ENCODE results near the gene TCF12.
"Not testable (repeated sequence)": the region's sequence is repeated elsewhere in the genome, so short reads cannot be mapped to it uniquely, and the experiment has no call there.

Gene TCF12

GRCh38 chr15:57164251-57164650 is 245.8 kb downstream of the TCF12 start:
- H3K14ac ChIP-seq (ENCODE audit: low read length); H3K27ac ChIP-seq (replicated peaks; ENCODE audit: low read length); H3K79me1 ChIP-seq (ENCODE audit: low read depth, low read length); H4K91ac ChIP-seq (ENCODE audit: low read depth, low read length, poor library complexity); H3K18ac ChIP-seq (ENCODE audit: low read length); H2AK5ac ChIP-seq (ENCODE audit: low read depth, low read length); H2BK12ac ChIP-seq (ENCODE audit: low read length); H3K4me3 ChIP-seq (ENCODE audit: low read length in 2 of 2); H3K4me1 ChIP-seq (ENCODE audit: control insufficient read depth in 2 of 2, insufficient read depth in 1 of 2, low read depth in 1 of 2, low read length in 2 of 2); H3K9ac ChIP-seq (ENCODE audit: low read depth, low read length, poor library complexity); H2BK5ac ChIP-seq (ENCODE audit: low read length); H4K8ac ChIP-seq (ENCODE audit: low read depth, low read length); H3K27me3 ChIP-seq (ENCODE audit: control insufficient read depth in 3 of 3, insufficient read depth in 3 of 3, low read depth in 1 of 3, low read length in 3 of 3); H3K9me3 ChIP-seq (replicated peaks in 1 of 2; ENCODE audit: control insufficient read depth in 2 of 2, insufficient read depth in 1 of 2, low read depth in 1 of 2, low read length in 2 of 2); H3K23ac ChIP-seq (ENCODE audit: low read depth, low read length, poor library complexity); H2BK15ac ChIP-seq (ENCODE audit: low read length); H3K4ac ChIP-seq (ENCODE audit: low read length); H2BK120ac ChIP-seq (ENCODE audit: low read depth, low read length); DNase-seq (ENCODE audit: low spot score); H3K4me2 ChIP-seq (ENCODE audit: insufficient read depth, low read length, poor library complexity, severe bottlenecking); H2AFZ ChIP-seq (ENCODE audit: low read length): not testable (repeated sequence)
- peaks cover 2 to 28% of the 10 kb centered on the region in 2 donors for H3K36me3 ChIP-seq (replicated peaks in 1 of 2; ENCODE audit: control insufficient read depth in 2 of 2, insufficient read depth in 2 of 2, low read length in 2 of 2)
- no CpG with 5 or more reads among the region's 7 CpGs for WGBS, 2 donors (ENCODE audit: extremely low coverage in 2 of 2, insufficient read length in 2 of 2, insufficient replicate concordance in 1 of 2)

DNA sequence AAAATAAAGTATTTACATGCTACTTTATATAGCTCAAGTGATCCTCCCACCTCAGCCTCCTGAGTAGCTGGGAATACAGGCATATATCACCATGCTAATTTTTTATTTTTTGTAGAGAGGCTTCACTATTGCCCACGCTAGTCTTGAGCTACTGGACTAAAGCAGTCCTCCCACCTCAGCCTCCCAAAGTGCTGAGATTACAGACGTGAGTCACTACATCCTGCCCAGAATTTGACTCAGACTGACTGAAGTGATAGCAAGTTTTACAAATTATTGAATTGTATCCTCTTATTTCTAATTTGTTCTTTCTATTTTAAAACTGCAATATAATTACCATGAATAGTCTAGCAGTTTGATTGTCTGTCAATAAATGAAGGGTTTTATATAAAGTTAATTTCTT is 247.5 kb downstream of the TCF12 start:
- no peak overlapping the region for H2BK12ac ChIP-seq (ENCODE audit: low read length)
- no peaks in the 10 kb centered on the region for H3K27me3 ChIP-seq (ENCODE audit: control insufficient read depth in 3 of 3, insufficient read depth in 3 of 3, low read depth in 1 of 3, low read length in 3 of 3)
- H3K36me3 ChIP-seq (replicated peaks in 1 of 2; ENCODE audit: control insufficient read depth in 2 of 2, insufficient read depth in 2 of 2, low read length in 2 of 2), result peaks cover 2 to 41% of the 10 kb centered on the region in 2 donors
- no peak overlapping the region for H4K91ac ChIP-seq (ENCODE audit: low read depth, low read length, poor library complexity)
- no peak overlapping the region for H3K4me2 ChIP-seq (ENCODE audit: insufficient read depth, low read length, poor library complexity, severe bottlenecking)
- H3K23ac ChIP-seq (ENCODE audit: low read depth, low read length, poor library complexity), result no peak overlapping the region
- H3K18ac ChIP-seq (ENCODE audit: low read length), result no peak overlapping the region
- no peaks in the 10 kb centered on the region for H3K79me1 ChIP-seq (ENCODE audit: low read depth, low read length)
- H3K14ac ChIP-seq (ENCODE audit: low read length), result no peak overlapping the region
- DNase-seq (ENCODE audit: low spot score), result no peak
- H4K8ac ChIP-seq (ENCODE audit: low read depth, low read length), result no peak overlapping the region
- no peak overlapping the region for H3K27ac ChIP-seq (replicated peaks; ENCODE audit: low read length)
- no peak overlapping the region for H2BK120ac ChIP-seq (ENCODE audit: low read depth, low read length)
- H3K9ac ChIP-seq (ENCODE audit: low read depth, low read length, poor library complexity), result no peak overlapping the region
- no peak overlapping the region for H2AFZ ChIP-seq (ENCODE audit: low read length)
- no peak overlapping the region for H3K4ac ChIP-seq (ENCODE audit: low read length)
- H2BK5ac ChIP-seq (ENCODE audit: low read length), result no peak overlapping the region
- no peak overlapping the region for H2BK15ac ChIP-seq (ENCODE audit: low read length)
- WGBS, 2 donors (ENCODE audit: extremely low coverage in 2 of 2, insufficient read length in 2 of 2, insufficient replicate concordance in 1 of 2), result no CpG with 5 or more reads among the region's 2 CpGs
- no peak overlapping the region for H2AK5ac ChIP-seq (ENCODE audit: low read depth, low read length)
- no peak overlapping the region for H3K4me3 ChIP-seq (ENCODE audit: low read length in 2 of 2)
- H3K4me1 ChIP-seq (ENCODE audit: control insufficient read depth in 2 of 2, insufficient read depth in 1 of 2, low read depth in 1 of 2, low read length in 2 of 2), result no peaks in the 10 kb centered on the region
- no peaks in the 10 kb centered on the region for H3K9me3 ChIP-seq (replicated peaks in 1 of 2; ENCODE audit: control insufficient read depth in 2 of 2, insufficient read depth in 1 of 2, low read depth in 1 of 2, low read length in 2 of 2)

GRCh38 chr15:57167821-57168395 is 249.5 kb downstream of the TCF12 start:
- H3K4me2 ChIP-seq (ENCODE audit: insufficient read depth, low read length, poor library complexity, severe bottlenecking), result no peak overlapping the region
- H3K79me1 ChIP-seq (ENCODE audit: low read depth, low read length), result no peaks in the 10 kb centered on the region
- H4K8ac ChIP-seq (ENCODE audit: low read depth, low read length), result no peak overlapping the region
- no peak overlapping the region for H3K14ac ChIP-seq (ENCODE audit: low read length)
- H2AFZ ChIP-seq (ENCODE audit: low read length), result no peak overlapping the region
- H3K9ac ChIP-seq (ENCODE audit: low read depth, low read length, poor library complexity), result no peak overlapping the region
- no peaks in the 10 kb centered on the region for H3K4me1 ChIP-seq (ENCODE audit: control insufficient read depth in 2 of 2, insufficient read depth in 1 of 2, low read depth in 1 of 2, low read length in 2 of 2)
- H3K9me3 ChIP-seq (replicated peaks in 1 of 2; ENCODE audit: control insufficient read depth in 2 of 2, insufficient read depth in 1 of 2, low read depth in 1 of 2, low read length in 2 of 2), result no peaks in the 10 kb centered on the region
- H3K27me3 ChIP-seq (ENCODE audit: control insufficient read depth in 3 of 3, insufficient read depth in 3 of 3, low read depth in 1 of 3, low read length in 3 of 3), result no peaks in the 10 kb centered on the region
- H3K4ac ChIP-seq (ENCODE audit: low read length), result no peak overlapping the region
- no peak overlapping the region for H3K23ac ChIP-seq (ENCODE audit: low read depth, low read length, poor library complexity)
- H2BK12ac ChIP-seq (ENCODE audit: low read length), result no peak overlapping the region
- H2BK15ac ChIP-seq (ENCODE audit: low read length), result no peak overlapping the region
- H2BK120ac ChIP-seq (ENCODE audit: low read depth, low read length), result no peak overlapping the region
- H3K36me3 ChIP-seq (replicated peaks in 1 of 2; ENCODE audit: control insufficient read depth in 2 of 2, insufficient read depth in 2 of 2, low read length in 2 of 2), result peaks cover 2 to 56% of the 10 kb centered on the region in 2 donors
- H2AK5ac ChIP-seq (ENCODE audit: low read depth, low read length), result no peak overlapping the region
- no peak overlapping the region for H3K18ac ChIP-seq (ENCODE audit: low read length)
- no peak overlapping the region for H3K27ac ChIP-seq (replicated peaks; ENCODE audit: low read length)
- no peak overlapping the region for H3K4me3 ChIP-seq (ENCODE audit: low read length in 2 of 2)
- WGBS, 2 donors (ENCODE audit: extremely low coverage in 2 of 2, insufficient read length in 2 of 2, insufficient replicate concordance in 1 of 2), result no CpG with 5 or more reads among the region's 3 CpGs
- no peak overlapping the region for H2BK5ac ChIP-seq (ENCODE audit: low read length)
- no peak for DNase-seq (ENCODE audit: low spot score)
- H4K91ac ChIP-seq (ENCODE audit: low read depth, low read length, poor library complexity), result no peak overlapping the region

DNA sequence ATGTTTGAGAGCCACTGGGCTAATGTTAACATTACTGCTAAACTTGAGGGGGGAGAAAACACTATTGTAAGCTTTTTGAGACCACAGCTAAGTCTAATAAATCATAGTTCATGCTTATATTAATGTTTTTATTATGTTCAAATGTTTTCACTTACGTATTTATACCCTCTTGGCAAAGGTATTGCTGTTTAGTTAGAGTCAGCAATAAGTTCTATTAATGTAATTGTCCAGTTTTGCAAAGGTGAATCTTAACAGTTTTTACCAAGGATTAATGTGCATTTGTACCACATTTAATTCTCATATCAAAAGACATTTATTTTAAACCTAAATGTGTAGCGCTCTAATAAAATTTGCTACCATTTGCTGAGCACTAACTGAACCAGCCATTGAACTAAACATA is 251.2 kb downstream of the TCF12 start:
- Histone ChIP-seq H3K36me3 (replicated peaks in 1 of 2; ENCODE audit: control insufficient read depth in 2 of 2, insufficient read depth in 2 of 2, low read length in 2 of 2) (peaks cover 2 to 62% of the 10 kb centered on the region in 2 donors), H3K9me3 (replicated peaks in 1 of 2; ENCODE audit: control insufficient read depth in 2 of 2, insufficient read depth in 1 of 2, low read depth in 1 of 2, low read length in 2 of 2) (no peaks in the 10 kb centered on the region), H2BK120ac (ENCODE audit: low read depth, low read length) (no peak overlapping the region), H3K18ac (ENCODE audit: low read length) (no peak overlapping the region), H3K4me3 (ENCODE audit: low read length in 2 of 2) (no peak overlapping the region), H4K91ac (ENCODE audit: low read depth, low read length, poor library complexity) (no peak overlapping the region), H2BK15ac (ENCODE audit: low read length) (no peak overlapping the region), H3K4me2 (ENCODE audit: insufficient read depth, low read length, poor library complexity, severe bottlenecking) (no peak overlapping the region), H3K27me3 (ENCODE audit: control insufficient read depth in 3 of 3, insufficient read depth in 3 of 3, low read depth in 1 of 3, low read length in 3 of 3) (no peaks in the 10 kb centered on the region), H3K9ac (ENCODE audit: low read depth, low read length, poor library complexity) (no peak overlapping the region), H3K23ac (ENCODE audit: low read depth, low read length, poor library complexity) (no peak overlapping the region), H3K14ac (ENCODE audit: low read length) (no peak overlapping the region), H2AFZ (ENCODE audit: low read length) (no peak overlapping the region), H2BK12ac (ENCODE audit: low read length) (no peak overlapping the region), H4K8ac (ENCODE audit: low read depth, low read length) (no peak overlapping the region), H2BK5ac (ENCODE audit: low read length) (no peak overlapping the region), H3K27ac (replicated peaks; ENCODE audit: low read length) (no peak overlapping the region), H3K4ac (ENCODE audit: low read length) (no peak overlapping the region), H2AK5ac (ENCODE audit: low read depth, low read length) (no peak overlapping the region), H3K4me1 (ENCODE audit: control insufficient read depth in 2 of 2, insufficient read depth in 1 of 2, low read depth in 1 of 2, low read length in 2 of 2) (no peaks in the 10 kb centered on the region), H3K79me1 (ENCODE audit: low read depth, low read length) (no peaks in the 10 kb centered on the region)
- DNase-seq (ENCODE audit: low spot score), result no peak
- WGBS, 2 donors (ENCODE audit: extremely low coverage in 2 of 2, insufficient read length in 2 of 2, insufficient replicate concordance in 1 of 2), result no CpG with 5 or more reads among the region's 2 CpGs

Data from neuronal stem cell (in vitro differentiated cells).